ENCODE measurements around the gene CPA3. TPM values are rescaled to one million over a fixed set of nuclear protein-coding genes. Genes with fewer than 3 reads are reported as not detected.

Gene CPA3
- total RNA-seq, 4 donors from 2014 or later, result 1.8 to 4.4 (median 2.4) TPM

DNA sequence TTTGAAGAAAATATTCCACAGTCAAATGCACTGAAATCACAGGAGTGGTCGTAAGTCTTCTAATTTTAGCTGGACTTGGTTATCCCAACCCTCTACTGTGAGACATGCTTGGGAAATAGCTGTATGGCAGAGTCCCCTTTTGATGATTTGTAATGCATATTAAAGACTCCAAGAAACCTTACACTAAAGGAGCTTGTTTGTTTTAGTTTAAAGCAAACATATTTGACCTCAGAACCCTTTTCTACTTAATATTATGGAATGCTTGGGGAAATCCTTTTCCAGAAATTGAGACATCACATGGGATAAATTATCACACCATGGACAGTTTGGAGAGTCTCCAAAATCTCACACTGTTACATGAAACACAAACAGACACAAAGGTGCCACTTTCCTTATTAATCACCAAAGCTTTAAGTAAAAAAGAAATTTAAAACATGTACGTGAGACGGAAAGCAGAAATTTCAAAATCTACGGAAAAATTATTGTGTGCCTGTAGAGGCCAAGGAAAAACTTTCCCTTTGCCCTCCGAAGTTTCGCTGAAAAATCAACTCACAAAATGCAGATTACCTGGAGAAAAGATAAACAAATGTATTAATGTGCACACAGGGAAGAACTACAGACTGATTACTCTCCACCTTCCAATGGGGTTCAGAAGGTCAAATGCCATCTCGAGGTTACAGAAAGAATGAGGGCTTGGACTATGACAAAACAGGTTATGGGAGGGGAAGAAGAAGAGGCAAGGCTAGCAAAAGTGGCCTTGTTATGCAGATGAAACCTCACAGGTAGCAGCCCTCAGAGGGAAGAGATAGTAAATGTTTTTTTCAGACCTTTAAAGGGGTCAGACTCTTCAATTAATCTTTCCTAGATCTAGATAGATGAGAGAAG, 44.5 kb upstream of the CPA3 start:
- WGBS, result 75% methylated on average over 7 of the region's 7 CpGs
- no peak for DNase-seq (ENCODE audit: low spot score in 2 of 2)

GRCh38 chr3:148823026-148823425, 42.1 kb upstream of the CPA3 start:
- no peak for DNase-seq (ENCODE audit: low spot score in 2 of 2)
- TF ChIP-seq, protein P1, sequence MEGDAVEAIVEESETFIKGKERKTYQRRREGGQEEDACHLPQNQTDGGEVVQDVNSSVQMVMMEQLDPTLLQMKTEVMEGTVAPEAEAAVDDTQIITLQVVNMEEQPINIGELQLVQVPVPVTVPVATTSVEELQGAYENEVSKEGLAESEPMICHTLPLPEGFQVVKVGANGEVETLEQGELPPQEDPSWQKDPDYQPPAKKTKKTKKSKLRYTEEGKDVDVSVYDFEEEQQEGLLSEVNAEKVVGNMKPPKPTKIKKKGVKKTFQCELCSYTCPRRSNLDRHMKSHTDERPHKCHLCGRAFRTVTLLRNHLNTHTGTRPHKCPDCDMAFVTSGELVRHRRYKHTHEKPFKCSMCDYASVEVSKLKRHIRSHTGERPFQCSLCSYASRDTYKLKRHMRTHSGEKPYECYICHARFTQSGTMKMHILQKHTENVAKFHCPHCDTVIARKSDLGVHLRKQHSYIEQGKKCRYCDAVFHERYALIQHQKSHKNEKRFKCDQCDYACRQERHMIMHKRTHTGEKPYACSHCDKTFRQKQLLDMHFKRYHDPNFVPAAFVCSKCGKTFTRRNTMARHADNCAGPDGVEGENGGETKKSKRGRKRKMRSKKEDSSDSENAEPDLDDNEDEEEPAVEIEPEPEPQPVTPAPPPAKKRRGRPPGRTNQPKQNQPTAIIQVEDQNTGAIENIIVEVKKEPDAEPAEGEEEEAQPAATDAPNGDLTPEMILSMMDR (IDR thresholded peaks at IDR 0.05), result no peak
- WGBS, result 67% methylated on average over 1 of the region's 1 CpG
- Histone ChIP-seq H3K27ac (no peak overlapping the region), H3K36me3 (no peaks in the 10 kb centered on the region), H3K9me3 (no peaks in the 10 kb centered on the region), H3K4me3 (no peak overlapping the region), H3K4me1 (no peaks in the 10 kb centered on the region), H3K27me3 (no peaks in the 10 kb centered on the region)

More for the DNA sequence above, 44.5 kb upstream of the CPA3 start:
- H3K36me3 ChIP-seq, result no peaks in the 10 kb centered on the region
- H3K4me1 ChIP-seq, result no peaks in the 10 kb centered on the region
- H3K27ac ChIP-seq, result no peak overlapping the region
- no peak overlapping the region for H3K4me3 ChIP-seq
- no peaks in the 10 kb centered on the region for H3K9me3 ChIP-seq
- no peak for TF ChIP-seq POLR2A (IDR thresholded peaks at IDR 0.05)
- TF ChIP-seq, protein P1 (IDR thresholded peaks at IDR 0.05), result no peak
- TF ChIP-seq EP300 (IDR thresholded peaks at IDR 0.05), result no peak
- no peak for TF ChIP-seq POLR2AphosphoS5 (IDR thresholded peaks at IDR 0.05)
- H3K27me3 ChIP-seq, result no peaks in the 10 kb centered on the region

DNA sequence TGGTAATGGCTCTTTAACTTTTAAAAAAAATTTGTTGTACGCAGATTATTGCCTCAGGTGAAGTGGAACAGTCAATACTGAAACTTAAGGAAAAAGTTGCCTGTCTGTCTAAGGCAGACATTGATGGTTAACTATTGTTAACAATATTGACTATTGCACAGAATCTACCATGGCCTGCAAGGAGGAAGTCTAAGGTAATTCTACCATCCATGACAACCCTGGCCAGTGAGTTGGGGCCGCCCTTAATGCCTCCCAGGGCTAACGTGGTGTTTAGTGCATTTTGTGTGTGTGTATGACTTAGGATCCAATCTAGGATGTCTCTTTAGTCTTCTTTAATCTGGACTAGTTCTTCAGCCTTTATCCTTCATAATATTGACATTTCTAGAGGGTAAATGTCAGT, 39.6 kb upstream of the CPA3 start:
- TF ChIP-seq POLR2AphosphoS5 (IDR thresholded peaks at IDR 0.05) (no peak), EP300 (IDR thresholded peaks at IDR 0.05) (no peak), POLR2A (IDR thresholded peaks at IDR 0.05) (no peak)
- TF ChIP-seq, protein P1 (IDR thresholded peaks at IDR 0.05), result no peak
- no peak overlapping the region for H3K4me3 ChIP-seq
- H3K27ac ChIP-seq, result no peak overlapping the region
- DNase-seq (ENCODE audit: low spot score in 2 of 2), result no peak
- H3K4me1 ChIP-seq, result no peaks in the 10 kb centered on the region
- H3K36me3 ChIP-seq, result no peaks in the 10 kb centered on the region
- no peaks in the 10 kb centered on the region for H3K9me3 ChIP-seq
- H3K27me3 ChIP-seq, result no peaks in the 10 kb centered on the region
- WGBS, result 84% methylated on average over 3 of the region's 3 CpGs

DNA sequence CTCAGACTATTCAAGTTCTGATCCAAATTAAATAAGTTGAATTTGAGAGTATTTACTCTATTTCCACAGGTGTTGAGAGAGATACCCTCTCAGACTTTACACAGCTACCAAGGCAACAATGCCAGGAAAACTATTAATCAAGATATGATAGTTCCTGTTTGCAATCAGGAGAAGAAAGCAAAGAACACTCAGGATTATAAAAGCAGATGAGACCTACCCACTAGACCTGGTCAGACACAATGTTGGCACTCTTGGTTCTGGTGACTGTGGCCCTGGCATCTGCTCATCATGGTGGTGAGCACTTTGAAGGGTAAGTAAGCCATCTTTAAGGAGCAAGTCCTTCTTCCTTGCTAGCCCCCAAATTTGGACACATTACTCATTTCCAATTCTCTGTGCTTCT, 37.5 kb upstream of the CPA3 start, which contains the start of gene CPB1:
TSS of gene CPB1 (plus strand) at position 227 of the 400 bp plus-strand sequence. CDS start at position 240, 13 bp downstream.
- no peaks in the 10 kb centered on the region for H3K4me1 ChIP-seq
- H3K9me3 ChIP-seq, result no peaks in the 10 kb centered on the region
- H3K4me3 ChIP-seq, result no peak within 1 kb of the TSS
- no peak within 1 kb of the TSS for H3K27ac ChIP-seq
- no peaks in the 10 kb centered on the region for H3K36me3 ChIP-seq
- no peaks in the 10 kb centered on the region for H3K27me3 ChIP-seq
- TF ChIP-seq, protein P1 (IDR thresholded peaks at IDR 0.05), result no peak
- TF ChIP-seq POLR2AphosphoS5 (IDR thresholded peaks at IDR 0.05) (no peak), POLR2A (IDR thresholded peaks at IDR 0.05) (no peak), EP300 (IDR thresholded peaks at IDR 0.05) (no peak)
- DNase-seq (ENCODE audit: low spot score in 2 of 2), result no peak

- Histone ChIP-seq H3K27me3 (no peaks in the 10 kb centered on the region), H3K36me3 (no peaks in the 10 kb centered on the region), H3K4me1 (no peaks in the 10 kb centered on the region), H3K9me3 (no peaks in the 10 kb centered on the region), H3K27ac (no peak overlapping the region), H3K4me3 (no peak overlapping the region)
- TF ChIP-seq POLR2AphosphoS5 (IDR thresholded peaks at IDR 0.05), result no peak
- TF ChIP-seq POLR2A (IDR thresholded peaks at IDR 0.05), result no peak
- TF ChIP-seq, protein P1 (IDR thresholded peaks at IDR 0.05), result no peak
- no peak for TF ChIP-seq EP300 (IDR thresholded peaks at IDR 0.05)
- no peak for DNase-seq (ENCODE audit: low spot score in 2 of 2)
- WGBS, result 77% methylated on average over 4 of the region's 4 CpGs
Observed at GRCh38 chr3:148828136-148828690, 36.9 kb upstream of the CPA3 start.
